COLO668 (cell line): ENCODE results near the gene CNTRL.

ENCODE experiments used
- DNase-seq: peaks from one replicate; lab custom pipeline; 2025; ENCODE audit not compliant: unreplicated experiment; lab: John Stamatoyannopoulos, UW

The CNTRL gene

DNA sequence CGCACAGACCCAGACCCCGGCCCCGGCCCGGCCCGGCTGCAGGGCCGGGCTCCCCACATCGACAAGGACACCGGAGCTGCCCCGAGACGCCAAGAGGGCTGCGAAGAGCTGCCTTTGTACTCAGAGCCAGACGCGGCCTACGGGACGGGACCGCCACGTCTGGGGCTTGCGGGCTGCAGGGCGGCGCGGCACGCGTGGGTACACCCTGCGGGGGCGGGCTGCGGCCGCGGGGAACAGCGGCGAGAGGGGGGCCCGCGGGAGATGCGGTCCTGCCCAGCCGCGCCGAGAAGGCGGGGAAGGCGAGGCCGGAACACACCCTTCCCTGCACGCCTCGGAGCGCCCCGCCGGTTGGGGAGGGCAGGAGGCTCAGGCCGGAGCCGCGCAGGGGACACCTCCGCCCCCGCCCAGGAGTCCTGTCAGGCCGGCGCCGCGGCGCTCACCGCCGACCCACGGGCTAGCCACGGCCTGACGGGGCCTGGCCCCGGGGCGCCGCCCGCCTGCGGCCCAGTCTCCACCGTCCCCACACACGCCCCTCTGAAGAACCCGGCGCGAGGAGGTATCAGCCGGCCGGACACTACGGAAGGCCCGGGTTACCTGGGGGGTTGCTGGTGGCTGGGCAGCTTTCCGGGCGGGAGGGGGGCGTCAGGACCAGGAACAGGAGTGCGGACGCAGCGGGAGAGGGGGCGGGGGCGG is 126.4 kb downstream of the CNTRL start:
- DNase-seq = peak; percentile 55

DNA sequence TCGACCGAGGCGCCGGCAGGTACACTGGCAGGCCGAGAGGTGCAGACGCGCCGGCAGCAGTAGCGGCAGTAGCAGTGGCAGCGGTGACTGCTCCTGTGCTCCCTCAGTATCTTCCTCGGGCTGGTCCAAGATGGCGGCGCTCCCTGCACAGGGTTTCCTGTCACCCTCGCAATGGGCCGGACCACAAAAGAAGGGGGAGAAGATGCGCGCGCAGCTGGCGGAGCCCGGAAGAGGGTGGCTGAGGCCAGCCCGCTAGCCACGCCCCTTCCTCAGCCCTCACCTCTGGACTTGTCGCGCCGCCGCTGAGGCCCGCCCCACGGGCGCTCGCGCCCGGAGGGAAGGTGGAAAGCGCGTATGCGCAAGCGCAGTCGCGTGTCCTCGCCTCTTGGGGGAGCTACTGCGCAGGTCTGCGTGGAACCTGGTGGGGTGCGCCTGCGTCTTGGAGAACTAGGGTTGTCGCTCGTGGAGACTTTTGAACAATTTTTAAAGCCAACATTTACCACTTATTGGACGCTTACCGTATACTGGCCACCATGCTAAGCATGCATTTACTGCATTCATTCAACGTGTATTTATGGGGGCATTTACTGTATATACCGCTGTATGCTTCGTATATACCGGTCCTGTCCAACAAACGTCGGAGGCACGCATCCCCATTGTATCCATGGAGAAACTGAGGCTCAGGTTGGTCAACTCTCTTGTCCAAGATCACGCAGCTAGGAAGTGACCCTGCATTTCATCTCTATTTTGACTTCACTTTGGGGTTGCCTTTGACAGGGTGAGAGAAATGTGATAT is 127.2 kb downstream of the CNTRL start, which contains the start of gene RAB14:
Gene RAB14 (minus strand): TSS at position 132 of the 796 bp plus-strand sequence. CDS start 8,457 bp downstream, outside the sequence.
- DNase-seq = peak; percentile 99

DNA sequence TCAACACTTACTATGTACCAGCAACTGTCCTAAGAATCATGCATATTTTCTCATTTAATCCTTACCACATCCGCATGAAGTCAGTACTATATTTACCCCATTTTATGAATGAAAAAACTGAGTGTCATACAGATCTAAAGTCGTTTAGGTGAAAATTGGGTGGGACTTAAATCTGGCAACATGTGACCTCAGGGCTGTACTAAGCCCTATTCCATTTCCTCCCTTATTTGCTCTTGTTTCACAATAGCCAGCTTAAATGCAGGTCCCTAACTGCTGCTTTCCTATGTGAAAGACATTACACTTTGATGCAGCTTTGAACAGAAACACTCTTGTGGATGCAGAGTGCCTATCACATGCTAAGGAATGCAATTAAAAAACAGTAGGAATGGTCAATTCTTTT is 129.4 kb downstream of the CNTRL start:
- DNase-seq = no peak

DNA sequence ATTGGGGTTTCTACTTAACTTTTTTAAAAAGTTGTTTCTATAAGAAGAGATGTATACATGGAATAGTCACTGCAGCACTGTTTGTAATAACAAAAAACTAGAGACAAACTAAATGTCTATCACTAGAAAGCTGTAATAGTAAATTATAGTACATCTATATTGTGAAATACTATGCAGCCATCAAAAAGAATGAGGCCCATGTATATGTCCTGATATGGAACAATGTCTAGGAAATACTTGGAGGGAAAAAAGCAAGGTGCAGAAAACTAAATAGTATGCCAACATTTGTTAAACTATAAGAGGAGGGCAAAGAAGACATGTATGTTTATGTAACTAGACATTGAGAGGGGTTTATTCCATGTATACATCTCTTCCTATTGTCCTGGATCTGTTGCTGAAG is 129.9 kb downstream of the CNTRL start:
- no peak for DNase-seq

DNA sequence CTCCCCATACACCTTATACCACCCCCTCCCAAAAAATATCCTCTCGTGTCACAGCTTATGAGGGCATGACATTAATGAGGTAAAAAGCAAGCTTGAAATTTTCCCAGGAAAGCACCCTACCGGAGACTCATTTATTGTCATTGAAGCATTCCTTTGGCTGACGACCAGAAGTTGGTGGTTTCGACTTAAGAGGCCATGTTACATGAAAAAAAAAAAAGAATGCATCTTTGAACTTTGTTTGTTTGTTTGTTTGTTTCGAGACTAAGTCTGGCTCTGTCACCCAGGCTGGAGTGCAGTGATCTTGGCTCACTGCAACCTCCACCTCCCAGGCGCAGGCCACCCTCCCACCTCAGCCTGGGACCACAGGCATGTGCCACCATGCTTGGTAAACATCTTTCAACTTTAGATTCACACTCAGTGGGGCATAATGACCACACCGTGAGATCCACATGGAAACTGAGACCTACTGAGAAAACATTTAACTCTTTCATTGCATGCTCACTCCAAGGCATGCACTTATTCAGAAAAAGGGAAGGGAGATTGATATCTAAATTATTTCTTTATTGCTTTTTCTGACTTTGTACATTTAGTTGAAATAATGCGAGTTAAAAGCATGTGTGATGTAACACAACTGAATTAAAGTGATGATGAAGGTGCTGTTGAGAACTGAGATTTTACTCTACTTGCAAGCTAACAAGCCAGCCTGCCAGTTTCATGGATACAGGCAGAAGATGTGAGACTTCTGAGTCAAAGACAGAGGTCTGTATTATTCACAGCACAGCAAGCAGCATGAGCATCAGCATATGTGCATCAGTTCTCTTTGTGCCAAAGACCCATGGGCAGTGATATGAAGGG is 132.0 kb downstream of the CNTRL start:
- no peak for DNase-seq

DNA sequence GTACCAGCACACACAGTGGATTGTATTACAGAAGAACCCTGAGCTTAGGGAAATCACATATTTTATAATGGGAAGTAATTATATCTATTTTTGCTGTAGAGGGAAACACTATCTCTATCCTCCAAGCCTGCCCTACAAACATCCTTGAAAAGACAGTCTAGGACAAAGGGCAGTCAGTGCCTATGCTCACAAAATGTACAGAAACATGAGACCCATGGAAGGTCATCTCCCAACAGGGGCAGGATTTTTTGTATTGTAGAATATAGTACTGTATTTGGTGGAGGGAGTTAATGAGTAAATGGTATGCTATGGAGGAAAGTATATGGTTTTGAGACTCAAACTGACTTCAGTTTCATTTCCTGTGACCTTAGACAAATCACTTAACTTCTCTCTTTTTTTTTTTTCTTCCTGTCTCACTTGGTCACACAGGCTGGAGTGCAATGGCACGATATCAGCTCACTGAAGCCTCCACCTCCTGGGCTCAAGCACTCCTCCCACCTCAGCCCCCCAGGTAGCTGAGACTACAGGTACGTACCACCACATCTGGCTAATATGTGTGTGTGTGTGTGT is 132.7 kb downstream of the CNTRL start:
- DNase-seq = no peak

DNA sequence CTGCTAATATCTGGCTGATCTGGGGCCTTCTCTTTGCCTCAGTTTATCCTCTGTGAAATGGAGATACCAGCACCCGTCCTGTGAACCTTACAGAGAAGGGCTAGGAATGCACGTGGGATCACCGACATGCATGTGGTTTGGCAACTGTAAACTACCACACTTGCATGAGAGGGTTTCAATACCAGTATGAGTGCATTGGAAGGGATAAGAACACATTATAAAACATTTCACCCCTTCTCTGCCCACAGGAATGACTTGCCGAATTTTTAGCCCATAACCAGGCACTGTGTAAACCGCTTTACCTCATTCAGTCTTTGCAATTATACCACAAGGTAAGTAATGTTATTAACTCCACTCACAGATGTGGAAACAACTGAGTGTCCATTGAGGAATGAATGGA is 135.8 kb downstream of the CNTRL start:
- no peak for DNase-seq

DNA sequence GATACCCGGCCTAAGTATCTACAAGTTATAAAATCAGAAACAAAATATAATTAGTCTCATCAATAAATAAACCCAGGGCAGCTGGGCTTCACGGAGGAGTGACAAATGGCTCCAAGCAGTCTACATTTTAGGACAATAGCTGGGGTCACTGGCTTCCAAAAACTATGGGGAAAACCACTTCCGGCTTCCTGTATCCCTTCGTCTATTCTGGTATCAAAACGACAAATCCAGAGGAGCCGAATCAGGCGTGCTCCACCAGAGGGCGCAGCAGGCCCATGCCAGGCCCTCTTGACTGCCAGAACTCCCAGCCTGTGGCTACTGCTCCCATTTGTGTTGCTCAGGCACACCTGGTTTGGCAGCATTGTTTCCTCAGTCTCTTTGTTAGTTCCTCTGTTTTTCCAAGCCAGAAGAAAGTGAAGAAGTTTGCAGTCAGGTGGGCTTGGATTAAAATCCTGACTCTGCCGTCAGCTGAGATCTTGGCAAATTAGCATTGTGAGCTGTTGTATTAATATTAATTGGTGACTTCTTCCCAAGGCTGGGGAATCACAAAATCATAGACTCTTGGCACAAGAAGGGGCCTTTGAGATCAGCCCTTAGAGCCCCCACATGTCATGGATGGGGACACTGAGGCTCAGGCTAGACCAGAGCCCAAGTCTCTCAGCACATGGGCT is 138.5 kb downstream of the CNTRL start:
- peak; percentile 88 for DNase-seq

DNA sequence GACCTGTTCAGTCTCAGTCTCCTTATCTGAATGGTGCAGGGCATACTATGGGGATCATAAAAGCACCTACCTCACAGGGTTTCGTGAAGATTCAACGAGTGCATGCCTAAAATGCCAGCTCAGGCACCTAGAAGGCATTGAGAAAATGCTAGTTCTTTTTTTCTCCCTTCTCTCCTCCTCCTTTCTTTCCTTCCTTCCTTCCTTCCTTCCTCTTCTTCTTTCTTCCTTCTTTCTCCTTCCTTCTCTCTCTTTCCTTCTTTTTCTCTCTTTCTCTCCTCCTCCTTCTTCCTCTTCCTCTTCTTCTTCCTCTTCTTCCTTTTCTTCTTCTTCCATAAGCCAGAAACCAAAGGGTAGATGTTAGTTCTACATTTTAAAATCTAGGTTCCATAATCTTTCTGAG is 139.2 kb downstream of the CNTRL start:
- no peak for DNase-seq

DNA sequence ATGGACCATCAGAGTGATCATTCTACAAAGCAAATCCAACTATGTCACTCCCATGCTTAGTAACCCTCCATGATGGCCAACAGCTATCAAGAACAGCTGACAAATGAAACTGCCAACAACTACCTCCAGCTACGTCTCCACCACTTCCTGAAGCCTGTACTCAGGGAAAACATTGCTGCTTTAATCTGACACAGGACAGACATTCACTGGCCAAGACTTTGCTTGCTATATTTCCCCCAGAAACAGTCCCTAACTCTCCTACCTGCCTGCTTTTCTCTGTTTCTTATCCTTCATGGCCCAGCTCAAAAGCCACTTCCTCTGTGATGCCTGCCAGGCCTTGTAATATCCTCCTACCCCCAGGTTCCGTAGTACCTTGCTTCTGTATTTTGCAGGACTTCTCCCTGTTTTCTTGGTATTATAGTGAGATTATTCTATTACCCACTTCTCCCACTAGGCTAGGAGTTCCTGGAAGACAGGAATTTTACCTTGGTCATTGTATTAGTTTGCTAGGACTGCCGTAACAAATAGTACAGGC is 141.6 kb downstream of the CNTRL start:
- DNase-seq = no peak

DNA sequence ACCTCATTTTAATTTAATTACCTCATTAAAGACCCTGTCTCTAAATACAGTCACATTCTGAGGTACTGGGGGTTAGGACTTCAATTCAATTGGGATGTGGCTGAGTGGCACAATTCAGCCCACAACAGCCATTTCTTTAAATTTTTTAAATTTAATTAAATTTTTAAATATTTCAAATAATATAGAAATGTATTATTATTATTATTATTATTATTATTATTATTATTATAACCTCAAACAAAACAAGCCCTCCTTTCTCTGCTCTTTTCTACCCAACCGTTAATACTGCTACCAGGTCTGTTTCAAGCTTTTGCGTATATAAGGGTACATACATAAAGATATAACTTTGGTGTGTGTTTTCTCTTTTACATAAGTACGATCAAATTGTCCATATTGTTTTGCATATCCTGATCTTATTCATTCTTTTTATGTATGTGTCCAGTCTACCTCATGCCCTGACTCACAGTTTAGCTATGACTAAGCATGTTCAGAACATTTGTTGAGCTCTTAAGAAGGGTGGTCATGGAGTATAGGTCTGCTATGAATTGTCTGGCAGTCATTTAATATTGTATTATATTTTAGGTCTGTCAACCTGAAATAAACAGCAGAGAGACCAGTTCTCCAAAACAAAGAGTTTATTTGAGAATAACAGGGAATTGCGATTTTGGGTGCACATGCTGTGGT is 143.0 kb downstream of the CNTRL start:
- no peak for DNase-seq

DNA sequence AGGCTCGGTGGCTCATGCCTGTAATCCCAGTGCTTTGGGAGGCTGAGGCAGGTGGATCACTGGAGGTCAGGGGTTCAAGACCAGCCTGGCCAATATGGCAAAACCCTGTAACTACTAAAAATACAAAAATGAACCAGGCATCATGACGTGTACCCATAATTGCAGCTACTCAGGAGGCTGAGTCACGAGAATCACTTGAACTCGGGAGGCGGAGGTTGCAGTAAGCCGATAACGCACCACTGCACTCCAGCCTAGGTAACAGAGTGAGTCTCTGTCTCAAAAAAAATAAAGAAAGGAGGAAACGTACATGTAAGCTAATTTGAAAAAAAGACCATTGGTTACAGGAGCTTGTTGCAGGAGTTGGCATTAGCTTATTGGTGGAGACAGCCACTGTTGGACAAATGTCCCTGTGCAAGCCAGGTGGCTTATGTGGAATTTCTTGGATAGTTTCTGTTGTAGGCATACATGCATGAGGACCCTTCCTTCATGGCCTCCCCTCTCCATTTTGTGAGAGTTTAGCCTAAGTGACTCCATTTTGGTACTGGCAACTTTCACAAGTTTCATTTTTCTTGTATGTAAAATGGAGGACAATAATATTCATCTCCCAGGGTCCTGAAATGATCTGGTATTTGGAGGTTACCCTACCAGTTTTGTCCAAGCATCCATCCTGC is 143.7 kb downstream of the CNTRL start:
- no peak for DNase-seq

DNA sequence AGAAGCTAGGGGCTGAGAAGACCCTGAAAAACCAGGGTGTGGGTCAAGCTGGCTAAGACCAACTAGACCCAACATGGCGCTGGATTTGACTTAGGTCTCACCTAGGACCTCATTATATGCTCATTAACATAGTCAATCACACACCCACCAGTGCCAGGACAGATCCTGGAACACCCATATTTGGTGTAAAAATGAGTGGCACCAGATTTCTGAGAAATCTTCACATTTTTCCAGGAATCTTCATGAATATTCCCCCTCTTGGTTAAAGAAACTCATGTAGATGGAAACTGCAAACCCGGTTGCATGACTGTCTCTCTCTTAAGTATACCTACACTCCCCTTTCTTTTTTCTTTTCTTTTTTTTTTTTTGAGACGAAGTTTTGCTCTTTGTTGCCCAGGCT is 144.8 kb downstream of the CNTRL start:
- no peak for DNase-seq

DNA sequence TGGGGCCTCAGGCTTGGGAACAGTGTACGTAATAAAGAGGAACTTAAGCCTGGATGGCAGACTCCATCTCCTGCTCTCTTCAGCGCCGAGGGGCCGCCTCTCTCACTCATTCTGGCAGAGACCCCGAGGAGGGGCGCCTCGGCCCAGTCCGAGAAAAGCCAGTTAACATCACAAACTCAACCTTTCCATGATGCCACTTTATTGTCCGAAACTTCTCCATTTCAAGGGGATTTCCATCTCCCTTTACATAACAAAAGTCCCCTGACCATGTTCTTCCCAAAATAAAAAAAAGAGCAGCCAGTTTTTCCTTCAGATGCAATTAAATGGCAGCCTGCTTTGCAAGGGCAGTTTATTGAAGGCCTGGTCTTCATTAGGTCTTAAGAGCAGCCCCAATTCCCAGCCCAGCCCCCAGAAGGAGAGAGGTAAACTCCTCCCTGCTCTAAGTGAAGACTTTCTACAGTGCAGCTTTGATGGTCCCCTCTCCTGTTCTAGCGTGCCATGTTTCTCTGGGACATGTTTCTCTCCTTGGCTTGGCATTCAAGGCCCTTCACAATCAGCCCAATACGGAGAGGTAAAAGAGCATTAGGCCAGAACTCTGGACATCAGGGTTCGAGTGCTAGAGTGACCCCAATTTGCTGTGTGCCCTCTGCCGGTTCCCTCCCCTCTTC is 146.4 kb downstream of the CNTRL start:
- DNase-seq = no peak

DNA sequence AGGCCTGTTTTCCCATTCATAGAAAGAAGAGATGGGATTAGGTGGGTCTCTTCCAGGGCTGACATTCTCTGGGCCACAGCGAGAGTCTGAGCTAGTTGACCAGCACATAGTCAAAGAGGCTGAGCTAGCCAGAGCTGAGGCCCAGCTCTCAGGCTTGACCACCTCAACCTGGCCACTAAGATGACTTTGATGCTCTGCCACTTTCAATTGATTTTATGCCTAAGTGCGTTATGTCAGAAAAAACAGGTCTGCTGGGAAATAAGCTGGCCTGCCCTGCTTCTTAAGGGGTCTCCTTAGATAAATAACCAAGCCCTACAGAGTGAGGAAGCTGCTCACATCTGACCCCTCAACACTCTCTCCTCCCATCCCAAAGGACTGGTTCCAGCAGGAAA is 146.9 kb downstream of the CNTRL start:
- no peak for DNase-seq

DNA sequence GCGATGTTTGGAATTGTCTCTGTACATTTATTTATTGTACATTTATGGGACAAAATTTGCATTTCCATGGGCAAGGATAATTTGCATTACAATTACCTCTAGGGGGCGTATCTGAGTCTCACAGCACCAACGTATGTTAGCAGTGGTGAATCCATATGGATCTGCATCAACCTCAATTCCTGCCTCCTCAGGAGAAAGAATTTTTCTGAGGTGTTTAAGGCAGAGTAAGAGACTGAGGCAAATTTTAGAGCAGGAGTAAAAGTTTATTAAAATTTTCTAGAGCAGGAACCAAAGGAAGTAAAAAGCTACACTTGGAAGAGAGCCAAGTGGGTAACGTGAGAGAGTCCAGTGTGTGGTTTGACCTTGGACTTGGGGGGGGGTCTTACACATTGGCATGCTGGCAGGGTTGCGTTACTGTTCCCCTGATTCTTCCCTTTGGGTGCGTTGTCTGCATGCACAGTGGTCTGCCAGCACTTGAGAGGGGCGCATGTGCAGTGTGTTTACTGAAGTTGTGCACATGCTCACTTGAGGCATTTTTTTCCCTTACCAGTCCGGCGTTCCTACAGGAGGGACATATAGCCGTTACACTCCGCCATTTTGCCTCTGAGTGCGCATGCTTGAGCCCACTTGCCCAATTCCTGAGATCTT is 147.9 kb downstream of the CNTRL start:
- no peak for DNase-seq

DNA sequence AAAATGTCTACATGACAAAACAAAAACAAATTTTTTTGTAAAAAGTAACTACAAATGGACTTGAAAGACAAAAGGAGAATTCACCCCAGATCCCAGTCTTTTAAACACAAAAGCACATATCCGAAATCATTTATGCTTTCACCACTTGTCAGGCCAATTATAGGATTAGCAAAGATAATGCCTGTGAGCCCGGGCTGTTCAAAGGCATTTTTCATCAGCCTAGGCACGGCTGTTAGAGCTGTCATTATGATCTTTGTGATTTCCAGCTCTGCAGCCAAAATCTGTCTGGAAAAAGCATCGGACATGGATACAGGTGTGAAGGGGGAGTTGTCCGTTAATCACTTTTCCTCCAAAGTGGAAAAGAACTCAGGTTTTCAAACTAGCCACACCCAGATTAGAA is 150.5 kb downstream of the CNTRL start:
- DNase-seq = no peak

DNA sequence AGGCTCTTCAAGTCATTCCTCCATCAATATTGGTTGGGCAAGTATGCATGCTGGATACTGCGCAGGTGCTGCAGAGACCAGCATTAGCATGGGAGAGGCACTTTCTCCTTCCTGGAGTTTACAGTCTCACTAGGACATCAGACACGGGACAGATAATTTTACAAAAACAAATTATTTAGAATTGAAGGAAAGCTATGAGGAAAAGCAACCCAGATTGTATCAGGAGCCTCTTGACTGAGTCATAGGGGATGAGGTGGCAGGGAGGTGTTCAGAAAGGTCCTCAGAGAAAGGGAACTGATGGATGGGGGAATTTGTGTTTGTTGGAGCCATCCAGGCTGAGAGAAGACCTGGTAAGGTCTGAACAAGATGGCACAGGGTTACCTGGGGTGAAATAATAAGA is 151.4 kb downstream of the CNTRL start:
- DNase-seq = no peak
